GM12873 (cell line): ENCODE results near the gene FOXI1.

Source experiments
- TF ChIP-seq, protein P1 (sequence below): IDR thresholded peaks from 2 replicates; pipeline ENCODE4 v1.5.1; 2012; ENCODE audit warnings: low read depth, mild to moderate bottlenecking, moderate library complexity, low read length, control low read depth; ENCODE audit not compliant: insufficient read depth; ENCODE audit errors: missing control alignments

Gene FOXI1

GRCh38 chr5:170154744-170155143, 49.0 kb downstream of the FOXI1 start:
- TF ChIP-seq, protein P1, sequence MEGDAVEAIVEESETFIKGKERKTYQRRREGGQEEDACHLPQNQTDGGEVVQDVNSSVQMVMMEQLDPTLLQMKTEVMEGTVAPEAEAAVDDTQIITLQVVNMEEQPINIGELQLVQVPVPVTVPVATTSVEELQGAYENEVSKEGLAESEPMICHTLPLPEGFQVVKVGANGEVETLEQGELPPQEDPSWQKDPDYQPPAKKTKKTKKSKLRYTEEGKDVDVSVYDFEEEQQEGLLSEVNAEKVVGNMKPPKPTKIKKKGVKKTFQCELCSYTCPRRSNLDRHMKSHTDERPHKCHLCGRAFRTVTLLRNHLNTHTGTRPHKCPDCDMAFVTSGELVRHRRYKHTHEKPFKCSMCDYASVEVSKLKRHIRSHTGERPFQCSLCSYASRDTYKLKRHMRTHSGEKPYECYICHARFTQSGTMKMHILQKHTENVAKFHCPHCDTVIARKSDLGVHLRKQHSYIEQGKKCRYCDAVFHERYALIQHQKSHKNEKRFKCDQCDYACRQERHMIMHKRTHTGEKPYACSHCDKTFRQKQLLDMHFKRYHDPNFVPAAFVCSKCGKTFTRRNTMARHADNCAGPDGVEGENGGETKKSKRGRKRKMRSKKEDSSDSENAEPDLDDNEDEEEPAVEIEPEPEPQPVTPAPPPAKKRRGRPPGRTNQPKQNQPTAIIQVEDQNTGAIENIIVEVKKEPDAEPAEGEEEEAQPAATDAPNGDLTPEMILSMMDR = no peak

- TF ChIP-seq, protein P1 = no peak
These were observed 50.1 kb downstream of the FOXI1 start for GRCh38 chr5:170155771-170156170.

- TF ChIP-seq, protein P1 = no peak
These were observed 53.5 kb downstream of the FOXI1 start for GRCh38 chr5:170159101-170159698.
